AG04450 (cell line): Measurements from ENCODE around the gene RASL11A. TPM values are rescaled to one million over a fixed set of nuclear protein-coding genes. Genes with fewer than 3 reads are reported as not detected.

Experiments used
- CTCF ChIA-PET: fragments of 300-600, 350-600 bp; formaldehyde crosslinking; extraction: SDS; loops from one replicate; lab custom pipeline; 2022; ENCODE audit warnings: antibody characterized with exemption, inconsistent platforms; lab: Charles Lee
- POLR2A ChIA-PET: fragments of 350-600 bp; formaldehyde crosslinking; extraction: SDS; loops from one replicate; lab custom pipeline; 2021; ENCODE audit warnings: antibody characterized with exemption, inconsistent platforms; lab: Yijun Ruan, JAX
- DNase-seq: peaks from one replicate; pipeline ENCODE4 v3.0.0-alpha.2; 2011; ENCODE audit warnings: low read depth, low spot score
- H3K27ac ChIP-seq: one replicate; pipeline ENCODE4 v1.5.1; 2012; ENCODE audit warnings: low read depth, low read length, control low read depth
- H3K27me3 ChIP-seq: one replicate; pipeline ENCODE4 v1.6.0; 2012; ENCODE audit warnings: low read length; ENCODE audit not compliant: control insufficient read depth, insufficient read depth
- H3K4me3 ChIP-seq: 2 replicates; pipeline ENCODE4 v1.5.1; 2011; ENCODE audit warnings: mild to moderate bottlenecking, low read depth, low read length, control low read depth
- H3K9me3 ChIP-seq: 2 replicates; pipeline ENCODE4 v1.5.1; 2012; ENCODE audit warnings: low read length; ENCODE audit not compliant: control insufficient read depth, insufficient read depth
- polyA plus RNA-seq: library from polyadenylated mRNA; depleted of rRNA; stranded (reverse); fragments of >200 nt; gene quantifications from 2 replicates; pipeline ENCODE4 v1.2.3, GENCODE V29; 2011
- TF ChIP-seq, protein P1 (sequence below): IDR thresholded peaks from 2 replicates; pipeline ENCODE4 v1.5.1; 2011; ENCODE audit warnings: low read depth, low read length, control low read depth, inconsistent platforms

RASL11A gene
- polyA plus RNA-seq, 1 experiment, result 13.5 TPM

DNA sequence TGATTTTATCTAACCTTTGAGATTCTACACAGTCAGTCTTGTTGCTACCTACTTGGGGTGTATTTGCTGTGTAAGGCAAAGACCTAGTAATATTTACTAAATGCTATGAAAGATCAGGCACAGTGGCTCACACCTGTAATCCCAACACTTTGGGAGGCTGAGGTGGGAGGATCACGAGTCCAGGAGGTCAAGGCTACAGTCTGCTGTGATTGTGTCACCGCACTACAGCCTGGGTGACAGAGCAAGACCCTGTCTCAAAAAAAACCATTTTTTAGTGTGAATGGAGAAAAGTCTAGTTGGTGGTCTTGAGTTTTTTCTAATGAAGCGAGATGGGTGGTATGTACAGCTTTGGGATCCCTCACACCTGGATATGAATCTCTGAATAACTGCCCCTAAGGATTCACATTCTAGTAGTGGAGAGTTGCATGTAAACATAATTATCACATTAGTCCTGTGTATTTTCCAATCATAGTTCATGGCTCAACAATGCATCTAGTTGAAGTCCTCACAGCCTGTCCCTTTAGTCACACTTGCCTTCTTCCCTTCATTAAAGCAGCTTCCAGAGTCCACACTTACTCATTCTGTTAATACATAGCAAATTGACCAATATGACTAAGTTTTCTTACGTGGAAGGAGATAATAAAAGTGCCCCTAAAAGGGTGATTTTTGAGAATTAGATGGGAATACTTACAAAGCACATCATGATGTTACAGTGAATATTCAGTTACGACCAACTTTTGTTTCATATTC is 11.8 kb upstream of the RASL11A start:
- Histone ChIP-seq H3K4me3 (no peak overlapping the region), H3K9me3 (no peaks in the 10 kb centered on the region), H3K27me3 (no peaks in the 10 kb centered on the region), H3K27ac (no peak overlapping the region)
- ChIA-PET POLR2A (interaction anchor here (0.9 kb wide), 1 partner anchor 12 kb away, joined by 3 read pairs; the partner anchor contains the start of gene RASL11A), CTCF (interaction anchor here (0.6 to 1.3 kb wide), 2 partner anchors 273 to 312 kb away, joined by 3 to 5 read pairs; no protein-coding TSS in a partner anchor)
- no peak for DNase-seq
- TF ChIP-seq, protein P1, sequence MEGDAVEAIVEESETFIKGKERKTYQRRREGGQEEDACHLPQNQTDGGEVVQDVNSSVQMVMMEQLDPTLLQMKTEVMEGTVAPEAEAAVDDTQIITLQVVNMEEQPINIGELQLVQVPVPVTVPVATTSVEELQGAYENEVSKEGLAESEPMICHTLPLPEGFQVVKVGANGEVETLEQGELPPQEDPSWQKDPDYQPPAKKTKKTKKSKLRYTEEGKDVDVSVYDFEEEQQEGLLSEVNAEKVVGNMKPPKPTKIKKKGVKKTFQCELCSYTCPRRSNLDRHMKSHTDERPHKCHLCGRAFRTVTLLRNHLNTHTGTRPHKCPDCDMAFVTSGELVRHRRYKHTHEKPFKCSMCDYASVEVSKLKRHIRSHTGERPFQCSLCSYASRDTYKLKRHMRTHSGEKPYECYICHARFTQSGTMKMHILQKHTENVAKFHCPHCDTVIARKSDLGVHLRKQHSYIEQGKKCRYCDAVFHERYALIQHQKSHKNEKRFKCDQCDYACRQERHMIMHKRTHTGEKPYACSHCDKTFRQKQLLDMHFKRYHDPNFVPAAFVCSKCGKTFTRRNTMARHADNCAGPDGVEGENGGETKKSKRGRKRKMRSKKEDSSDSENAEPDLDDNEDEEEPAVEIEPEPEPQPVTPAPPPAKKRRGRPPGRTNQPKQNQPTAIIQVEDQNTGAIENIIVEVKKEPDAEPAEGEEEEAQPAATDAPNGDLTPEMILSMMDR, result no peak

DNA sequence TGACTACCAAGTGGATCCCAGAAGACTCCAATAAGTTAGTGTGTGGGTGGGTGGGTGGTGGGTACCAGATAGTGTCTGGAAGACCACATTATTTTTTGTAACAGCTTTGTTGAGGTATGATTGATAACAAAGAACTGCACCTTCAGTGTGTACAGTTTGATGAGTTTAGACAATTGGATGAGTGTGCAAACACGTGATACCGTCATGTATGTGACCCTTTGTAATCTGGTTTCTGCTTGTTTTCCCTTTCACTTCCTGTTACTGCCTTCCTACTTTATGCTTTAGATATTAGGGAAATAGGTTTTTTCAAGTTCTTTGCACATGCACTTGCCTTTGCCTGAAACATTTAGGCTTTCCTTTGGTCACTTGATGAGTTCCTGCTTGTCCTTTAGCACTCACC is 10.8 kb upstream of the RASL11A start:
- TF ChIP-seq, protein P1, result no peak
- POLR2A ChIA-PET, result no interaction called here
- Histone ChIP-seq H3K4me3 (no peak overlapping the region), H3K27ac (no peak overlapping the region), H3K27me3 (no peaks in the 10 kb centered on the region), H3K9me3 (no peaks in the 10 kb centered on the region)
- CTCF ChIA-PET, result interaction anchor here (1.3 kb wide), 1 partner anchor 274 kb away, joined by 5 read pairs; no protein-coding TSS in a partner anchor
- DNase-seq, result no peak

DNA sequence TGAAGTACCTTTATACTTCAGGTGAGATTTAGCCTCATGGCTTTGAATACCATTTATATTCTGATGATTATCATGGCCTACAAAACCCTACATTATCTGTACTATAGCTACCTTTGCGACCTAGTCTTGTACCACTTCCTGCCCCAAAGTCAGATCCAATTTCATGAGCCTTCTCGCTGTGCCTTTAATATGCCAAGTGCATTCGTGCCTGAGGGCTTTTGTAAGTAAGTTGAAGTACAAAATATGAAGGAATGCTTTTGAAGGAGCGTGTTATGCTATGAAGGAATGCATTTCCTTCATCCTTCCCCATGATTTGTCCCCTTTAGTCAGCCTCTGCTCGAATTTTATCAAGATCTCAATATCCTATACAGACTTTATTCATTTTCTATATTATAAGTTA is 9.2 kb upstream of the RASL11A start:
- no peak for DNase-seq
- POLR2A ChIA-PET, result no interaction called here
- CTCF ChIA-PET, result no interaction called here

DNA sequence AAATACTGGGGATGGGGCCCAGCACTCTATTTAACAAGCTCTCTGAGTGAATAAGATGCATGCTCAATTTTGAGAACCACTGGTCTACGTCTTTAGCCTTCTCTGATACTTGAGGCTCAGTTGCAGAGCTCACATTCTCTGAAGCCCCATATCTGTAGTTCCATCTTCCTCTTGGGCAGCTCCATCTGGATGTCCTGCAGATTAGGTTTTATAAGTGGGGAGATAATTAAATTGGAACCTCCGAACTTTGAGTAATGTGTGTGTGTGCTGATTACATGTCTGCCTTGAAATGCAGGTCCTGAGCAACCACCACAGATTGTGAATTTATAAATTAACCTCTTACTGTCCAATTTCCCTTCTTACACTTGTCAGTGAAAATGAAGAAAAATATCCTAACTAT is 7.2 kb upstream of the RASL11A start:
- ChIA-PET CTCF (interaction anchor here (1.7 to 2.5 kb wide), 4 partner anchors 91 to 317 kb away, joined by 4 to 10 read pairs (median 6); no protein-coding TSS in a partner anchor), POLR2A (interaction anchor here (0.7 kb wide), 2 partner anchors 87 to 254 kb away, joined by 3 to 7 read pairs; no protein-coding TSS in a partner anchor)
- Histone ChIP-seq H3K4me3 (no peak overlapping the region), H3K27me3 (no peaks in the 10 kb centered on the region), H3K9me3 (no peaks in the 10 kb centered on the region), H3K27ac (no peak overlapping the region)
- no peak for DNase-seq
- TF ChIP-seq, protein P1, result no peak

More for the DNA sequence above, 9.2 kb upstream of the RASL11A start:
- H3K27me3 ChIP-seq, result no peaks in the 10 kb centered on the region
- TF ChIP-seq, protein P1, result no peak
- no peak overlapping the region for H3K4me3 ChIP-seq
- no peaks in the 10 kb centered on the region for H3K9me3 ChIP-seq
- no peak overlapping the region for H3K27ac ChIP-seq

DNA sequence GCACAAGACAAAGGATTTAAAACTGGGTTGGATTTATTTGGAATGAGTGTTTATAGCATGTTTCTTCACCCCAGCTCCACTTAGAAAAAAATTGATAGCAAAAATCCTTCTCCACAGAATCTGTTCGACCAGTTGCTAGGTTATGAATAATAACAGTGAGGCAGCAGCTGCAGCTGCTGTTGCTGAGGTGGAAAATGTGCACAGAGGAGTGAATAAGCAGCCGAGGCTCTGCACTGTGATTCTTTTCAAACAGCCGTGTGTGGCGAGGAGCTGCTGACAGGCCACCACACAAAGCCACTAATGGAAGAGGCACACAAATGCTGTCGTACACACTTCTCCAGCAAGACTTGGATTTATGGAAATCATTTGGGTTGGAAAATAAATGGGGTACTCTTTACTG is 6.4 kb upstream of the RASL11A start:
- CTCF ChIA-PET, result interaction anchor here (1.7 to 2.5 kb wide), 4 partner anchors 90 to 318 kb away, joined by 4 to 10 read pairs (median 7); no protein-coding TSS in a partner anchor
- DNase-seq, result peak; percentile 63
- Histone ChIP-seq H3K27me3 (no peaks in the 10 kb centered on the region), H3K4me3 (no peak overlapping the region), H3K9me3 (no peaks in the 10 kb centered on the region), H3K27ac (peak overlapping the region; percentile 65)
- POLR2A ChIA-PET, result interaction anchor here (1.0 kb wide), 1 partner anchor 13 kb away, joined by 3 read pairs; no protein-coding TSS in a partner anchor
- TF ChIP-seq, protein P1, result no peak
